ENCODE data around the gene TMEM45A.
"Not testable (repeated sequence)": the region's sequence is repeated elsewhere in the genome, so short reads cannot be mapped to it uniquely, and the experiment has no call there.

The TMEM45A gene

GRCh38 chr3:100492059-100493006 lies at the start of gene TMEM45A:
Gene TMEM45A (plus strand): TSS chr3:100492619. CDS start chr3:100555212, 62,593 bp downstream.
- DNase-seq (ENCODE audit: low read depth), result peak; percentile 72

- DNase-seq (ENCODE audit: low read depth), result no peak
Measured at GRCh38 chr3:100443690-100444089, 48.7 kb upstream of the TMEM45A start.

- DNase-seq (ENCODE audit: low read depth), result not testable (repeated sequence)
Measured at GRCh38 chr3:100447067-100447466, 45.4 kb upstream of the TMEM45A start.

- DNase-seq (ENCODE audit: low read depth), result no peak
Measured at GRCh38 chr3:100448079-100448478, 44.3 kb upstream of the TMEM45A start.

GRCh38 chr3:100449214-100449613 lies 43.2 kb upstream of the TMEM45A start:
- no peak for DNase-seq (ENCODE audit: low read depth)

- DNase-seq (ENCODE audit: low read depth), result no peak
Measured at GRCh38 chr3:100454677-100455076, 37.7 kb upstream of the TMEM45A start.

- no peak for DNase-seq (ENCODE audit: low read depth)
Measured at GRCh38 chr3:100455841-100456550, 36.4 kb upstream of the TMEM45A start.

- no peak for DNase-seq (ENCODE audit: low read depth)
Measured at GRCh38 chr3:100456745-100457144, 35.7 kb upstream of the TMEM45A start.

GRCh38 chr3:100457811-100458210 lies 34.6 kb upstream of the TMEM45A start:
- no peak for DNase-seq (ENCODE audit: low read depth)

GRCh38 chr3:100458814-100459213 lies 33.6 kb upstream of the TMEM45A start:
- DNase-seq (ENCODE audit: low read depth), result no peak

- DNase-seq (ENCODE audit: low read depth), result no peak
Measured at GRCh38 chr3:100463002-100463401, 29.4 kb upstream of the TMEM45A start.

GRCh38 chr3:100463646-100464155 lies 28.7 kb upstream of the TMEM45A start:
- no peak for DNase-seq (ENCODE audit: low read depth)

GRCh38 chr3:100465892-100466777 lies 26.3 kb upstream of the TMEM45A start:
- DNase-seq (ENCODE audit: low read depth), result no peak

GRCh38 chr3:100467133-100467532 lies 25.3 kb upstream of the TMEM45A start:
- no peak for DNase-seq (ENCODE audit: low read depth)

GRCh38 chr3:100468676-100469075 lies 23.7 kb upstream of the TMEM45A start:
- no peak for DNase-seq (ENCODE audit: low read depth)

- no peak for DNase-seq (ENCODE audit: low read depth)
Measured at GRCh38 chr3:100470951-100471350, 21.5 kb upstream of the TMEM45A start.

GRCh38 chr3:100471444-100471843 lies 21.0 kb upstream of the TMEM45A start:
- no peak for DNase-seq (ENCODE audit: low read depth)

GRCh38 chr3:100477851-100478360 lies 14.5 kb upstream of the TMEM45A start:
- not testable (repeated sequence) for DNase-seq (ENCODE audit: low read depth)

GRCh38 chr3:100478521-100478920 lies 13.9 kb upstream of the TMEM45A start:
- DNase-seq (ENCODE audit: low read depth), result not testable (repeated sequence)

GRCh38 chr3:100480081-100480480 lies 12.3 kb upstream of the TMEM45A start:
- no peak for DNase-seq (ENCODE audit: low read depth)

GRCh38 chr3:100482176-100482575 lies 10.2 kb upstream of the TMEM45A start:
- no peak for DNase-seq (ENCODE audit: low read depth)

GRCh38 chr3:100483529-100483928 lies 8.9 kb upstream of the TMEM45A start:
- no peak for DNase-seq (ENCODE audit: low read depth)

Measured in stimulated activated CD8-positive, alpha-beta memory T cell treated with anti-CD3 and anti-CD28 coated beads, Interleukin-4, amount 100 ng/mL, for 24 hours (primary cell).